HG03039 (cell line): ENCODE data around the gene HYLS1.

Experiments used
- ATAC-seq: cut with Tn5 transposase; IDR thresholded peaks from one replicate; pipeline ENCODE4 v1.9.1; 2021; ENCODE audit warnings: mild to moderate bottlenecking, moderate library complexity; ENCODE audit not compliant: unreplicated experiment

The HYLS1 gene

DNA sequence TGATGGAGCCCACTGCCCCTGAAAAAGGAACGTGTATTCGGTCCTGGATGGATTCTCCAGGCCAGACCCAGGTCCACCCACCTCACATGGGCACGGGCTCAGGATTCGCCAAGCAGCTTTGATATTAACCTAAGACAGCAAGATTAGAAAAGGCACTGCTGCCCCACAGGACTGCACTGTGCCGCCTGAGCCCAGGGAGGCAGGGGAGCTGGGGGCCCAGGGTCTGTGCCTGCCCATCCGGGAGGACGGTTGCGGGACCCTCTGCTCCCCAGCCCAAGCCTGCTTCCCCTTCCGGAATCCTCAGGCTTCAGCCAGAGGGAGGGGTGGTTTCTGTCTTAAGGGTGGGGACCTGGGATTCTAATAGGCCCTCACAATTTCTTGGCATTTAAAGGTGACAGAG lies 44.8 kb downstream of the HYLS1 start:
- no peak for ATAC-seq

DNA sequence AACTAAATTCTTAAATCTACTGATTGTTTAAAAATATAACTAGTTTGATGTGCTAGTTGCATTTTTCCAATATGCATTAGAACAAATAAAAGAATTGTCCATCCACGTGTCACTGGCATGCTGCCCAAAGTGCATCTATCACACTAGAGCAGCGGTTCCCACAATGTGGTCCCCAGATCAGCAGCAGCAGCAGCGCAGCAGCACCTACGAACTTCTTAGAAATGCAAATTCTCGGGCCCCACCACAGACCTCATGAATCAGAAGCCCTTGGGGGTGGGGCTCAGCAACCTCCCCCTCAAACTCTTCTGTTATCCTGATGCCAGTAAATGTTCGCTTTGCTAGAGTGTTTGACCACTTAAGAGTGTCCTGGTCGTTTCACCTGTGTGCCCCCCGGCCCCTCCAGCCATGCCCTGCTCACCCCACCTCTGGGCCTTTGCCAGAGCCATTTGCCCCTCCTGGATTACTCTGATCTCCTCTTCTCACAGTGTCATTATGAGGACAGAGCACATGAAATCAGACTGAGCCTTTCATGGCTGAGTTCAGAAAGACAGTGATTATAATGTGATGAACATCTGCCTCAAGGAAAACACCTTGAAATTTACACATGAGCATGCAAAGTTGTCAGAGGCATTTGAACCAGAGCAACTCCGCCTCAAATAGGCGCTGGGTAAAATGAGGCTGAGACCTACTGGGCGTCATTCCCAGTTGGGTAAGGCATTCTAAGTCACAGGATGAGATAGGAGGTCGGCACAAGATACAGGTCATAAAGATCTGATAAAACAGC lies 45.8 kb downstream of the HYLS1 start:
- no peak for ATAC-seq

DNA sequence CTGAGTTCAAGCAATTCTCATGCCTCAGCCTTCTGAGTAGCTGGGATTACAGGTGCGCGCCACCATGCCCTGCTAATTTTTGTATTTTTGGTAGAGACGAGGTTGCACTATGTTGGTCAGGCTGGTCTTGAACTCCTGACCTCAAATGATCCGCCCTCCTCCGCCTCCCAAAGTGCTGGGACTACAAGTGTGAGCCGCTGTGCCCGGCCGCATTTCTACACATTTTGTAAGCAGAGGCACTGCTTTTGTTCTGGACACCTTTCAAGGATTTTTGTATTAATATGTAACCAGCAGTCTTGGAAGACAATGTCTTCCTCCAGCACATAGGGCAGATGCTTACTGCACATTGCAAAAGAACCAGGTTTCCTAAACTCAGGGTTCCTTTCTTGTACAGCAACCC lies 47.0 kb downstream of the HYLS1 start:
- ATAC-seq, result no peak

DNA sequence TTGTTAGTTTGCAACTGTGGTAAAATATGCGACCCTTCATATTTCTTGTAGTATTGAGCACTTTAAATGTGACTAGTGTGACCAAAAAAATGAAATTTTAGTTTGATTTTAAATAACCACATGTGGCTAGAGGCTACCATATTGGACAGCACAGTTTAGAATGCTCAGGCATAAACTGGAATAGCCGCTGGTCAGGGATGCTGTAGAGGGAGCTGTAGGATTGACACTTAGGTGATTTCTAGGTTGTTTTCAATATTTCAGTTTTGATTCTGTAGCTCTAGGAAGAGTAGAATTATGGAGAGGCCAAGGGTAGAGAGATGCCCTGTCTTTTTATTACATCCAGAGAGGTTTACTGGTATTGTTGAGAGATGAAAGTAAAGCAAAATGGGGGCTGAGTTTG lies 47.6 kb downstream of the HYLS1 start:
- ATAC-seq, result no peak

DNA sequence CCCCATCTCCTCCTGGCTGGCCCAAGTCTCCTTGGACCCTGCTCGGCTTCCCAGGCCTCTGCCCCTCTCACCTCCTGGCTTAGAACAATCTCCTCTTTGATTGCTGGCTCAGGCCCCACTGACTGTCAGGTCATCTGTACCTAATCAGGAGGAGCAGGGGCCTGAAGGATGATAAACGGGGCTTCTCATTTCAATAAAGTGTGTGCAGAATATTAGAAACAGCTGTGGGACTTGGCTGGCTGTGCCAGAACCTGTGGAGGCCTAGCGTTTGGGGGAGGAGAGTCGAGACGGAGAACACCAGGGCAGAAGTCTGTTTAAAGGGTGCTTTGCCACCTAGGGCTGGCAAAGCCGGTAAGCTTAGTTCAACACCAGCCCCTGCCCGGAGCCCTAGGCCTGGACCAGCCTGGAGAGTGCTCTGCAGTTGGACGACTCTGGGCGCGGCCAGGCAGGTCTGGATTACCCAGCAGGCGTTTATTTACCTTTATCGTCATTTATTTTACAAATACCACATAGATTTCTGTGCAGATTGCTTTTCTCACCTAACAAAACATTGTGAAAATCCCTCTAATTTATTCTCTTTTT lies 48.2 kb downstream of the HYLS1 start:
- ATAC-seq, result no peak

DNA sequence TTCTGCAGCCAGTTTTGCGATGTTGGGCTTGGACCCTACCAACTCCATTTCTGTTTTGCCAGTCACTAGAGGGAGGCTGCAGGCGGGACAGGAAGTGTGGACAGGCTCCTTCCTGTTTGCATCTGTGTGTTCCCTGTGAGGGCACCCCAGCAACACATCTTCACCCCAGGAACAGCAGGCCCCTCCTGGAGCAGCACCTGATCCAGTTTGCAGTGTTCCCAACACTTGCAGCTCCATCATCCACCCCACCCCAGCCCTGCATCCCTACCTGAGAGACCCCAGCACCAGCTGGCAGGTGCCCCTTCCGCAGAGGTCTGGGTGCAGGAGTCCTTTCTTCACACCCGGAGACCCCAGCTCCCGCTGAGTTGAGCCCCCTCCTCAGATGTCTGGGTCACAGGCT lies 51.0 kb downstream of the HYLS1 start:
- no peak for ATAC-seq

DNA sequence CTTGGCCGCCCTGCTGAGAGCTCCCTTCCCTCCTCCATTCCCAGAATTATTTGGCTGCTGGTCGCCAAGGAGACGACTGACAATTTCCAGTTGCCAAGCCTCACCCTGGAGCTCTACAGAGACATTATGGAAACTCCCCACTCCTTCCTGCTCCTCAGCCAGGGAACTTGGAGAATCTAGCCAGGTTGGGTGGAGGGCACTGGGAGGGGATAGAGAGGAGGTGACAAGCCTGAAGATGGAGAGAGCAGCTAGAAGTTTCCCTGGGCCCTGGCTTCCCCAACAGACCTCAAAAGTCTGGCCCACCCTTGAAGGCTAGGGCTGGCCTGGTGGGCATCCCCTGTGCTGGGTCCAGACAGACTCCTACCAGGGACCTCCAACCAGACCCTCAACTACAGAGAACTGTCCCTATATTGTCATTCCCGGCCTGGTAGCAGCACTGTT lies 51.6 kb downstream of the HYLS1 start:
- ATAC-seq, result no peak

DNA sequence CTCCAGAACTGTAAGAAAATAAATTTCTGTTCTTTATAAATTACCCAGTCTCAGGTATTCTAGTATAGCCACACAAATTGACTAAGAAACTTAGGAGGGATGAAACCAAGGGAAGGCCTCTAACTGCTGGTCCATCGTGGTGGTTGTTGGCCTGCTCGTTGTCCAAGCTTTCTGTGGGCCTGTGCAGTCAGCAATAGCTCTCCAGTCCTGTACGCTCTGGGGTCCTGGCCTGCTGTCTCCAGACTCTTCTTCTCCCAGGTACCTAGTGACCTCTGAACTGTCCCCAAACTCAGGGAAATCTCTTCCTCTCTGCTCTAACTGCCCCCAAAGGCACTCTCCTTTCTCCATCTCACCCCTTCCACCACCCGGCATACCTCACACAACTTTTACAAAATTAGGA lies 52.7 kb downstream of the HYLS1 start:
- ATAC-seq, result no peak

DNA sequence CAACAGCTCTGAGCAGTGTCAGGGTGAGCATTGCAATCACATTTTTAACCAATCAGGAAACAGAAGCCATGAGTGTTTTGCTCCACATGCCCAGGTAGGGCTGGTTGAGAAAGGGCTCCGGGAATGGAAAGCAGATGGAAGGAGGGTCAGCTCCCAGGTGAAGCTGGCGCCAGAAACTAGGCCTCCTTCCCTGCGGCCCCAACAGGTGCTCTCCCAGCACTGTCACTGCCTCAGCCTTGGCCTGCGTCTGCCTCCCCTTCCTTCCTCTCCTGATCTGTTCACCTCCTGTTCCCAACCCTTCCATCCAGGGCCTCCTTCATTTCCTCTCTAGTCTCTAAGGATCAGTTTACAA lies 53.8 kb downstream of the HYLS1 start:
- no peak for ATAC-seq

DNA sequence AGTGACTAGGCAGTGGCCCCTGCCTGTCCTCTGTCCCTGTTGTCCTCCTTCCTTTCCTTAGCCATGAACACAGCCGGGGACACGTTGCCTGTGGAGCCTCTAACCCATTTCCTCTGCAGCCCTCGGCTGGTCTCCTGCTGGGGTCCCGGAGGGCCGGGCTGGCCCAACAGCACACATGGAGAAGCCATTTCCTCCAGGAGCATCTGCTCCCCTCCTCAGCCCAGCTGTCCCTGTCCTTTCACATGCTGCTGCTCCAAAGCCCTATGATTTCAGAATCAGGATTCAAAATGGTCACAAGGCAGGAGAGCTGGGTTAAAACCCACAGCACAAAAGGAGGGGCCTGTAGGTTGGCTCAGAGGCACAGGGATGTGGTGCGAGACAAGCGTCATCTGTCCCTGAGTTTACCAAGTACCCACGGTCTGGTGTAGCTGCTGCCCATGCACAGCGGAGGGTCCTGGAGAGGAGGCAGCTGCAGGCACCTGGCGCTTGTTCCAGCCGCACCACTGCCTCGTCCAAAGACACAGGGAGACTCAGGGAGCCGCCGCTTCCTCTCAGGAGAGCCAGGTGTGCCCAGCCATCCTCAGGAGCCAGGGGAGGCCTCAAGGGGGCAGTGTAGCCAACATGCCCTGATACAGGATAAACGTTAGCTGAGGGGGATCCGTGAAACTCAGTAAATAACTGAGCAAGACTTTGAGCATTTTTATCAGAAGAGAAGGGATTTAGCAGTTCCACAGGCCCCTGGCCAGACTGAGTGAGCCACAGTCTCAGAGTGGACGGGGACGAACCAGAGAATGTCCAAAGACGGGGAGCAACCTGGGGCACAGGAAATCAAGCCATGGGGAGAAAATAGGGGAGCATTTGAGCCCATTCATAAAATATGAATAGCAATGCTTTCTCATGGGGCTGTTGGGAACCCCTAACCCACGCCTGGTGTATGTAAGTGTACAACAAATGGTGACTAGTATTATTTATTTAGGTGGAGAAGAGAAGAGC lies 54.4 kb downstream of the HYLS1 start:
- no peak for ATAC-seq

DNA sequence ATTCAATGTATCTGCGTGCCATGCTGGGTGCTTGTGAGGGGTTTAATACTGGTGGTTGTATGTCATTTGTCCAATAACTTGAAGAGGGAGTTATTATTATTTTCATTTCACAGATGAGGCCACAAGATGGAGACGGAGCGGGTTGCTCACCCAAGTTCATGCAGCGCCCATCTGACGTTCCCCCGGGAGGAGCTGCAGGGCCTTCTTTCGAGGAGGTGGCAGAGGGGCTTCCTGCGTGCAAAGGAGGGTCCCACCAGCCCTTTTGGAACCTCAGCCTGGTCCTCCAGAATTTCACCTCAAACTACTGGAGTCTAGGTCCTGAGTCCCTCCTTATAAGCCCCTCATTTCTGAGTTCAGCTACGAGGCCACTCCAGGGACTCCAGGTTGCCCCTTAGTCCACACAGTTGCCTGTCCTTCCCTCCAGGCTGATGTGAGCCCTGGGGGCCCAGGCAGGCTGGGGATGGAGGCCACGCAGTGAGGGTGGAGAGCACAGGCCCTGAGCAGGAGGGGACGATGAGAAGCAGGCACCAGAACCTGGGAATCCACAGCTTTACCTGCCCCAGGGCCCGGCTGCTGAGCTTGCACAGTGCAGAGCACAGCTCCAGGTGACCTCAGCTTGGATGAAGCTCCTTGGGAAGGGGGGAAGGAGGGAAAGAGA lies 55.4 kb downstream of the HYLS1 start:
- ATAC-seq, result no peak

DNA sequence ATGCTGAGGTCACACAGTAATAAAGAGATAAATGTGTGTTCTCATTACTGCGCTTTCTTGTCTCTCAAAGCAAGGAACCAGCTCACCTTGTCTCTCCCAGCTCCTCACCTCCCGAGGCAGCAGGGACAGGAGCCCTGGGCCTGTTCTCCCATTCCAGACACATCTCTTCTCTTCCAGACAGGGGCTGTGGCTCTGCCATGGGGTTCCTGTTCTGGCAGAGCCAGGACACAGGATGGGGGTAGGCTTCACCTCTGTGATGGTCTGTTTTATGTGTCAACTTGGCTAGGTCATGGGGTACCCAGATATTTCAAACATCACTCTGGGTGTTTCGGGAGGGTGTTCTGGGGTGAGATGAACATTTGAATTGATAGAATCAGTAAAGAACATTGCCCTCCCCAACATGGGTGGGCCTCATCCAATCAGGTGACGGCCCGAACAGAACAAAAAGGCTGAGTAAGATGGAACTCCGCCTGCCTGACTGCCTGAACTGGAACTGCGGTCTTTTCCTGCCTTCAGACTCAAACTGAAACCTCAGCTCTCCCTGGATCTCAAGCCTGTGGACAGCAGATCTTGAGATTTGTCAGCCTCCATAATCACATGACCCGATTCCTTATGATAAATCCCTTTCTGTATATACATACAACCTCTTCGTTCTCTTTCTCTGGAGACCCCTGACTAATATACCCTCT lies 56.3 kb downstream of the HYLS1 start:
- no peak for ATAC-seq

DNA sequence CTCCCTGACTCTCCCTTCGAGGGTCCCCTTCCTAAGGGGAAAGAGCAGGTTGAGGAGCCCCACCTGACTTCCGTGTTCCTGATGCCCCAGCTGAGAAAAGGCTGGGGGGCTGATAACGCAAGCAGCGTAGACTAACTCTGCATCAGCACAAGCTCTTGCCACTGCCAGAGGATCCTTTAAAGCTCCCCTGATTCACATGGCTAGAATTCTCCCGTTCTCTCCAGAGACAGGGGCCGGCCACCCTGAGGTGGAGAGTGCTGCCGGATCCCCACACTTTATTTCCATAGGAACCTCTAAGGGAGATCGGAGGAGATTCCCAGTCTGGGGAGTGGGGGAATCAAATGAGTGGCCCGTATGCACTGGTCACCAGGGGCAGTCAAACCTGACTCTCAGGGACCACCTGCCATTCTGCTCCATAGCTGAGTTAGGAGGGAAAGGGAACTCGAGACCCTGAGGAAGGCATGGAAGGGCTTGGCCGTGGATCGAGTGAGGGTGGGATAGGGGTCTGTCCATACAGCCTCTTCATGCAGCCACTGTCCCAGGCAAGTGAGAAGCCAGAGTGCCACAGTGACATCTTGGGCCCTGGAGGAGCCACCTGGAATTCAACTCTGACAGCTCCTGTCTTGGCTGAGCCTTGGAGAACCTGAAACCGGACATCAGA lies 57.0 kb downstream of the HYLS1 start:
- ATAC-seq, result no peak

DNA sequence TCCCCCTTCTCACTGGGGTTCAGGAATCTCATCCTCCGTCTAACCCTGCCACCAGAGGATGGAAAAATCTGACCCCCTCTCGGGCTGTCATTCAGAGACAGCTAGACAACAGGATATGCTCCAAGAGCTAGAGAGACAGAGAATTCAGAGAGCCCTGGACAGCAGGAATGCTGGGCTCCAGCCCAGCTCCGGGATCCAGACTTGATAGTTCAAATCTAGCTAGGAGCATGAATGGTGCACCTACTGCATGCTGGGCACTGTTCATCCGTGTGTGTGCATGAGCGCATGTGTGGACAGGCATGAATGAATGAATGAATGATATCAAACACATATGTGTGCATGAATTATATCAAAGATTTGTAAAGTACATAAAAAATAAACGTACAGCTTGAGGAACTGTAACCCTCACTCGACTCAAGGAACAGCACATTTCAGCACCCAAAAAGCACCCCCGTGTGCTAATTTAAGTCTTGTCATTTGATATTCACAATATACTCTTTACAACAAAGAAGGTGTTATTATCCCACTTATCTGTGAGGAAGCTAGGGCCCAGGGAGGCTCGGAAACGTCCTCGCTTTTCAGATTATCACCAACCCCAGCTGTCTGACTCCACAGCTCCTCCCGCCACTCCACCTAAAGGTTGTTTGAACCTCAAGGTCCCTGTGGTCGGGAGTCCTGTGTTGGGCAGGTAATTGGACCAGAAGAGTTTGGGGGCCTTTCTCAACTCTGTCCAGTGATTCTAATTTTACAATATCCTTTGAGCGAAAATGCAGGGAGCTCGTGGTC lies 57.7 kb downstream of the HYLS1 start:
- ATAC-seq, result no peak

DNA sequence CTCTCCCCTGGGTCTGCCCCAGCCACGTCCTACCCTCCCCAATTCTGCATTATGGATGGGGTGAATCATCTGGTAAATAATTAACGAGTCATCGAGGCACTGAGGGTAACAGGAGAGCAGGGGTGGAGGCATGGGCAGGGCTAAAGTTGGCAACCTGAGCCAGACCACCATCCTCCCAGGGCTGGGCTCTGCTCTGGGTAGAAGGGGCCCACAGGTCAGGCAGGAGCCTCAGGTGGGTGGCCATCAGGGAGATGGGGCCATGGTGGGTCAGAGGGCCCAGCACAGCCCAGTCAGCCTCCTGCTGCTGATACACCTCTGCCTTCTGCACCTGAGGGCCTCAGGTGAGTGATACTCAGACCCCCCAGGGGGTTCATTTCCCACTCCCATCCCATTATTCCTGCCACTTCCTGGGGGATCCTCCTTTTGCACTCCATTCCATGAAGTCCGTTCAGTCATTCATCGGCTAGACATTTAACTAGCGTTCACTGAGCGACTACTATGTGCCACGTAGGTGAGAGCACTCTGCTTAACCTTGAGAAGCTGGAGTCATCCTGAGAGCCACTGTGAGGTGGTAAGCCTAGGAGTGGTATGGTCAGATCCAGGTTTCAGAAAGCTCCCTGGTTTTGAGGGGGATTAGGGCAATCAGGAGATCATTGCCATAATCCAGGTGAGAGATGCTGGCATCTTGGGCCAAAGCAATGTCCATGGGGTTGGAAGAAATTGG lies 58.5 kb downstream of the HYLS1 start, which contains the start of gene VSIG10L2:
Gene VSIG10L2, plus strand, starts transcription at position 248 of the 724 bp plus-strand sequence. Its CDS starts 12 bp downstream, at position 260.
- no peak for ATAC-seq

DNA sequence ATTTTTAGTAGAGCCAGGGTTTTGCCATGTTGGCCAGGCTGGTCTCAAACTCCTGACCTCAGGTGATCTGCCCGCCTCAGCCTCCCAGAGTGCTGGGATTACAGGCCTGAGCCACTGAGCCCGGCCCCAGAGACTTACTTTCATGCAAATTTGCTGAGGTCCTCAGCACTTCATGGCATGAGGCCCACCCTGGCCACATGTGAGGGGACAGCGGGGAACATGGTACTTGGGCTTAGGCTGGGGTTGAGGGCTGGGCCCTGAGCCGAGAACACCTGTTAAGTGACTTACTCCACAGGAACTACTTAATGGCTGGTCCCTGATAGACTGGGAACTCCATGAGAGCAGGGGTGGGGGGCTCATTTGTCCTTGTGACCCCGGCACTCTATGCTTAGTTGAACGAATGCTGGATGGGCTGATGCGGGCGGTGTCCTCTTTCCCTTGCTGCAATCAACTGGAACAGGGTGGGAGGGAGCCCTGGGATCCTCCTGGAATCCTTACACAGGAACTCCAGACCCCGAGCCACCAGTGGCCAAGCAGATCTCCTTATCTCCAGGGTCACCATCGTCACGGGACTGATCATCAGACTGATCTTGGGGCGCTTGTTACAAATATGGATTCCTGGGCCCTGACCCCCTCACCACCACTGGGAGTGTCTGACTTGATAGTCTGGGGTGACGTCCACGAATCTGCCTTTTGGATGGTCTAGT lies 59.4 kb downstream of the HYLS1 start:
- ATAC-seq, result no peak

DNA sequence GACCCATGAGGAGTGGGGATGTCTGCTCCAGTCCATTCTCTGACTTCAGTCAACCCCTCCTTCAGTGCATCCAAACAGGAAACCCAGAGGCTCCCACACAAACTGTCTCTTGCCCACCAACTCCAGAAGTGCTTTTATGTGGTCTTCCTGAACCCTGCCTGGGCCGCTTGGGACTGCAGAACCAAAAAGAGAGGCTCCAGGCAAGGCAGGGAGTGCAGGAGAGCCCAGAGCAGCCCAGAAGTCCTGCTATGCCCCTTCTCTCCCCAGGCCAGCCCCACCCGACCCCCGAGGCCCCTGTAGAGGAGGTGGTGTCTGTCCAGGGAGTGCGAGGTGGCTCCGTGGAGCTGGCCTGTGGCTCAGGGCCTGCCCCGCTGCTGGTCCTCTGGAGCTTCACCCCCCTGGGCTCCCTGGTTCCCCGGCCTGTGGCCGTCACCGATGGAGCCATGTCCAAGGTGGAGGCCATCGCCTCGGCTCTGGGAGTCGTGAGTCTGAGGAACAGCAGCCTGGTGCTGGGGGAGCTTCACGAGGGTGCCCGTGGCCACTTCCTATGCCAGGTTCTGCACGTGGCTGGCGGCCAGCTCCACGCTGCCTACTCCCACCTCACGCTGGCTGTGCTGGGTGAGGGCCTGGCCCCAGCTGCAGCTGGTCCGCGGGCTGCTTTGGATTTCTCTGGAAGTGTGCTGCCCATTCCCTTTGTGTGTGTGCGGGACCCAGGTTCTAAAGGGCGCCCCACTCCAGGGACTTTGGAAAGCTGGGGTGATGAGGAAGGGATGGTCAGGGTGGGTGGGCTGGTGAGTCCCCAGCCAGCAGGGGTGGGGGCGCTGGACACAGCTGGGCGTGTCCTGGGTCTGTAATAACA lies 60.2 kb downstream of the HYLS1 start:
- no peak for ATAC-seq
